Measurements from ENCODE around the gene SPRY1.

DNA sequence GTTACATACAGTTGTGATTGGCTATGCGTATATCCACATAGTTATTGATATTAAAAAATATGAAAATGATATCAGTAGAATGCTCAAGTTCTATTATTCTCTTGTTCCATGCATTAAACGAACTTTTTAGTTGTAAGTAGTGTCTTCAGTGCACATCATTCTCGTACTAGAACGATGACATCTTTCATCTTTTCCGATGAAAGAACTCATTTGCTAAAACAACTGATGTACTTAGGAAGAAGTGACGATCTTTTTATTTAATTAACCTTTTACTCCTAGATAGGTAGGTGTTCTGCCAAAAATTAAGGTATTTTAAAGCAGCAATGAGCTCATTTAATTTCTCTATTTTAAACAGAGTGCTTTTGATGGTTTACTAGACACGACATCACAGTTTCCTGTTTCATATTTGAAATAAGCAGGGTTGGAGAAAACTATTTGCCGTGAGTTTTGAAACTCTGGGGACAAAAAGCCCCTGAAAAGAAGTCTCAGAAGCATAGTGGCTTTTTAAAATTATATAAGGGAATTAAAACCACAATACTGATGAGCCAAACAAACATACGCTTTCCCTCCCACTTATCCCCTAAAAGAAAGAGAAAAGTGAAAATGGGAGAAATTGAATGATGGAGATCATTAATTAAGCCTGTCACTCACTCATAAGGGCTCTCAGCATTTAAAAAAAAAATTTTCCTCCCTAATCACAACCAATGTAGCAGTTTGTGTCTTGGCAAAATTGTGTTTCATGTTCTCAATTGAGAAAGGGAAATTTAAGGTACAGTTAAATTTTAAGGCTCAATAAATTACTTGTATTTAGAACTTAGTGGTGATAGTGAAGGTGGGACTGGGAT is 25.6 kb downstream of the SPRY1 start:
- no peak for TF ChIP-seq GATA3 (IDR thresholded peaks at IDR 0.05; ENCODE audit: low read depth, low read length)
- TF ChIP-seq GATA2 (IDR thresholded peaks at IDR 0.05; ENCODE audit: low read depth, low read length): no peak

Measured in SH-SY5Y (cell line).